Ishikawa (cell line): ENCODE data around the gene MYEOV.

Experiments used
- CEBPB ChIP-seq: IDR thresholded peaks from 2 replicates; pipeline ENCODE4 v1.6.1; 2012
- EGR1 ChIP-seq: IDR thresholded peaks from 2 replicates; pipeline ENCODE4 v1.6.1; 2012
- EP300 ChIP-seq: IDR thresholded peaks from 2 replicates; pipeline ENCODE4 v1.6.1; 2012; ENCODE audit warnings: borderline replicate concordance
- FOXM1 ChIP-seq: IDR thresholded peaks from 2 replicates; pipeline ENCODE4 v1.6.1; 2012; ENCODE audit warnings: low read depth, borderline replicate concordance
- MAX ChIP-seq: IDR thresholded peaks from 2 replicates; pipeline ENCODE4 v1.6.1; 2012
- NFIC ChIP-seq: IDR thresholded peaks from 2 replicates; pipeline ENCODE4 v1.6.1; 2012
- RAD21 ChIP-seq: IDR thresholded peaks from 2 replicates; pipeline ENCODE4 v1.6.1; 2012; ENCODE audit warnings: low read depth
- REST ChIP-seq: IDR thresholded peaks from 2 replicates; pipeline ENCODE4 v1.6.1; 2012; ENCODE audit warnings: low read depth, mild to moderate bottlenecking
- TAF1 ChIP-seq: IDR thresholded peaks from 2 replicates; pipeline ENCODE4 v1.6.1; 2012; ENCODE audit warnings: low read depth, mild to moderate bottlenecking
- TEAD4 ChIP-seq: IDR thresholded peaks from 2 replicates; pipeline ENCODE4 v1.6.1; 2012
- YY1 ChIP-seq: IDR thresholded peaks from 2 replicates; pipeline ENCODE4 v1.6.1; 2012; ENCODE audit warnings: low read depth
- ZBTB7A ChIP-seq: IDR thresholded peaks from 2 replicates; pipeline ENCODE4 v1.6.1; 2012; ENCODE audit warnings: low read depth
- TF ChIP-seq, protein P1 (sequence below): IDR thresholded peaks from 2 replicates; pipeline ENCODE4 v1.6.1; 2012

- TF ChIP-seq MAX (no peak), RAD21 (no peak), CEBPB (no peak), EP300 (no peak), REST (no peak), EGR1 (no peak), YY1 (no peak), TAF1 (no peak), TEAD4 (no peak), FOXM1 (no peak), ZBTB7A (no peak), NFIC (no peak)
- TF ChIP-seq, protein P1, sequence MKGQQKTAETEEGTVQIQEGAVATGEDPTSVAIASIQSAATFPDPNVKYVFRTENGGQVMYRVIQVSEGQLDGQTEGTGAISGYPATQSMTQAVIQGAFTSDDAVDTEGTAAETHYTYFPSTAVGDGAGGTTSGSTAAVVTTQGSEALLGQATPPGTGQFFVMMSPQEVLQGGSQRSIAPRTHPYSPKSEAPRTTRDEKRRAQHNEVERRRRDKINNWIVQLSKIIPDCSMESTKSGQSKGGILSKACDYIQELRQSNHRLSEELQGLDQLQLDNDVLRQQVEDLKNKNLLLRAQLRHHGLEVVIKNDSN: no peak
Observed at GRCh38 chr11:69344570-69345145, 50.7 kb downstream of the MYEOV start.
